ENCODE results near the gene ELOVL7. TPM values are rescaled to one million over a fixed set of nuclear protein-coding genes. Genes with fewer than 3 reads are reported as not detected.

The ELOVL7 gene
- total RNA-seq, 3 donors from 2014 or later (not counting 1 experiment from before 2014, with no cell fraction given) = 0.48 to 4.2 (median 2.6) TPM

DNA sequence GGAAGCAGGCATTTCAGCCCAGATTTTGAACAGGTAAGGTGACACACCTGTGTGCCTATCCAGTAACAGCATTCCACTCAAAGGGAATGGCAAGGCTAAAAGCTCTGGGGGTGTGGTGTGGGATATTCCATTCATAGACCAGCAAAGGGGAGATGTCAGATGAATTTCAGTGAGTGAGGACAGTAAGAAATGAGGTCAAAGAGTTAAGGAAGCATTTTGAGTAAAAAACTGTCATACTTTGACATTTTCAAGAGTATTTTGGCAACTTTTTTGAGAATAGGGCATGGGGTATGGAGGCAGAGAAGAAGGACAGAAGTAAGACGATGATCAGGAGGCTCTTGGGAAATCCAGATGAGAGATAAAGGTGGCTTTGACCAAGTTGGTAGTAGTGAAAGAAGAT, 2.2 kb upstream of the ELOVL7 start:
- no peaks in the 10 kb centered on the region for H3K36me3 ChIP-seq (ENCODE audit: control insufficient read depth, insufficient read depth, low read length)
- Mint-ChIP-seq H3K4me3 (no peak overlapping the region), H3K36me3 (no peaks in the 10 kb centered on the region), H3K4me1 (peaks cover 0 to 3% of the 10 kb centered on the region in 2 donors), H3K9me3 (no peaks in the 10 kb centered on the region), H3K27ac (no peak overlapping the region), H3K27me3 (ENCODE audit: low read depth in 2 of 2) (peaks cover 34 to 49% of the 10 kb centered on the region in 2 donors)
- ATAC-seq (no peak), DNase-seq (no peak)
- H3K27ac ChIP-seq (ENCODE audit: low read length) = no peak overlapping the region
- no peak overlapping the region for H3K4me3 ChIP-seq (ENCODE audit: low read length)
- TF ChIP-seq, protein P1, sequence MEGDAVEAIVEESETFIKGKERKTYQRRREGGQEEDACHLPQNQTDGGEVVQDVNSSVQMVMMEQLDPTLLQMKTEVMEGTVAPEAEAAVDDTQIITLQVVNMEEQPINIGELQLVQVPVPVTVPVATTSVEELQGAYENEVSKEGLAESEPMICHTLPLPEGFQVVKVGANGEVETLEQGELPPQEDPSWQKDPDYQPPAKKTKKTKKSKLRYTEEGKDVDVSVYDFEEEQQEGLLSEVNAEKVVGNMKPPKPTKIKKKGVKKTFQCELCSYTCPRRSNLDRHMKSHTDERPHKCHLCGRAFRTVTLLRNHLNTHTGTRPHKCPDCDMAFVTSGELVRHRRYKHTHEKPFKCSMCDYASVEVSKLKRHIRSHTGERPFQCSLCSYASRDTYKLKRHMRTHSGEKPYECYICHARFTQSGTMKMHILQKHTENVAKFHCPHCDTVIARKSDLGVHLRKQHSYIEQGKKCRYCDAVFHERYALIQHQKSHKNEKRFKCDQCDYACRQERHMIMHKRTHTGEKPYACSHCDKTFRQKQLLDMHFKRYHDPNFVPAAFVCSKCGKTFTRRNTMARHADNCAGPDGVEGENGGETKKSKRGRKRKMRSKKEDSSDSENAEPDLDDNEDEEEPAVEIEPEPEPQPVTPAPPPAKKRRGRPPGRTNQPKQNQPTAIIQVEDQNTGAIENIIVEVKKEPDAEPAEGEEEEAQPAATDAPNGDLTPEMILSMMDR (IDR thresholded peaks at IDR 0.05) = no peak
- H3K27me3 ChIP-seq (ENCODE audit: control insufficient read depth, insufficient read depth, low read length) = peaks cover 9% of the 10 kb centered on the region
- intact Hi-C loops (cut with micrococcal nuclease) = no loop called here
- 100% methylated on average over 1 of the region's 1 CpG for WGBS (ENCODE audit: insufficient coverage)
- H3K4me1 ChIP-seq (ENCODE audit: control insufficient read depth, insufficient read depth, low read length) = peaks cover 6% of the 10 kb centered on the region
- no peaks in the 10 kb centered on the region for H3K9me3 ChIP-seq (ENCODE audit: control insufficient read depth, insufficient read depth, low read length)

- H3K27me3 Mint-ChIP-seq (ENCODE audit: low read depth in 2 of 2) = peaks cover 34 to 51% of the 10 kb centered on the region in 2 donors
- peaks cover 6% of the 10 kb centered on the region for H3K4me1 ChIP-seq (ENCODE audit: control insufficient read depth, insufficient read depth, low read length)
- TF ChIP-seq, protein P1 (IDR thresholded peaks at IDR 0.05) = no peak
- H3K9me3 ChIP-seq (ENCODE audit: control insufficient read depth, insufficient read depth, low read length) = no peaks in the 10 kb centered on the region
- H3K36me3 Mint-ChIP-seq = no peaks in the 10 kb centered on the region
- H3K9me3 Mint-ChIP-seq = no peaks in the 10 kb centered on the region
- under 1% methylated on average over 49 of the region's 49 CpGs for WGBS (ENCODE audit: insufficient coverage)
- peak overlapping the region; percentile 52 for H3K4me3 Mint-ChIP-seq
- peaks cover 9% of the 10 kb centered on the region for H3K27me3 ChIP-seq (ENCODE audit: control insufficient read depth, insufficient read depth, low read length)
- ATAC-seq (no peak), DNase-seq (no peak)
- H3K36me3 ChIP-seq (ENCODE audit: control insufficient read depth, insufficient read depth, low read length) = no peaks in the 10 kb centered on the region
- H3K4me3 ChIP-seq (ENCODE audit: low read length) = no peak overlapping the region
- H3K27ac ChIP-seq (ENCODE audit: low read length) = no peak overlapping the region
- peaks cover 0 to 3% of the 10 kb centered on the region in 2 donors for H3K4me1 Mint-ChIP-seq
- no peak overlapping the region for H3K27ac Mint-ChIP-seq
- intact Hi-C loops (cut with micrococcal nuclease) = no loop called here
Observed at GRCh38 chr5:60843386-60843935, 608 bp downstream of the ELOVL7 start.

- peaks cover 6% of the 10 kb centered on the region for H3K4me1 ChIP-seq (ENCODE audit: control insufficient read depth, insufficient read depth, low read length)
- H3K27ac Mint-ChIP-seq = no peak overlapping the region
Observed at GRCh38 chr5:60842871-60843385, 1.1 kb downstream of the ELOVL7 start.

More at GRCh38 chr5:60842871-60843385, 1.1 kb downstream of the ELOVL7 start:
- DNase-seq (no peak), ATAC-seq (no peak)
- no peaks in the 10 kb centered on the region for H3K36me3 ChIP-seq (ENCODE audit: control insufficient read depth, insufficient read depth, low read length)
- WGBS (ENCODE audit: insufficient coverage) = 34% methylated on average over 26 of the region's 26 CpGs
- H3K9me3 ChIP-seq (ENCODE audit: control insufficient read depth, insufficient read depth, low read length) = no peaks in the 10 kb centered on the region
- Mint-ChIP-seq H3K4me1 (peaks cover 0 to 3% of the 10 kb centered on the region in 2 donors), H3K9me3 (no peaks in the 10 kb centered on the region), H3K4me3 (peak overlapping the region; percentile 45), H3K27me3 (ENCODE audit: low read depth in 2 of 2) (peaks cover 34 to 51% of the 10 kb centered on the region in 2 donors), H3K36me3 (no peaks in the 10 kb centered on the region)
- peaks cover 9% of the 10 kb centered on the region for H3K27me3 ChIP-seq (ENCODE audit: control insufficient read depth, insufficient read depth, low read length)
- TF ChIP-seq, protein P1 (IDR thresholded peaks at IDR 0.05) = no peak
- H3K4me3 ChIP-seq (ENCODE audit: low read length) = no peak overlapping the region
- intact Hi-C loops (cut with micrococcal nuclease) = no loop called here
- no peak overlapping the region for H3K27ac ChIP-seq (ENCODE audit: low read length)

Measured in natural killer cell (primary cell).